DND-41 (cell line): ENCODE data around the gene FDXR.
A peak's percentile ranks its signal among the peaks of the same experiment; 100 is the strongest.

Source experiments
- ATAC-seq: fragments of 200-7000 bp; cut with Tn5 transposase; 3 replicates; pipeline ENCODE4 v1.9.1; 2021; ENCODE audit warnings: low read depth; ENCODE audit not compliant: insufficient read depth
- DNase-seq: peaks from one replicate; pipeline ENCODE4 v3.0.0-alpha.2; 2020
- H2AFZ ChIP-seq: 2 replicates; pipeline ENCODE4 v1.6.0; 2012; ENCODE audit warnings: low read depth, low read length
- H3K27ac ChIP-seq: 2 replicates; pipeline ENCODE4 v1.5.1; 2012; ENCODE audit warnings: low read length, inconsistent platforms
- H3K27me3 ChIP-seq: fragments of 200-600 bp; sonication (generic); 2 replicates; pipeline ENCODE4 v1.6.0; 2012; ENCODE audit warnings: low read length, mild to moderate bottlenecking, inconsistent platforms; ENCODE audit not compliant: insufficient read depth, poor library complexity
- H3K36me3 ChIP-seq: 2 replicates; pipeline ENCODE4 v1.5.1; 2012; ENCODE audit warnings: low read length, inconsistent platforms; ENCODE audit not compliant: insufficient read depth
- H3K4me1 ChIP-seq: 2 replicates; pipeline ENCODE4 v1.5.1; 2012; ENCODE audit warnings: mild to moderate bottlenecking, low read length; ENCODE audit not compliant: insufficient read depth
- H3K4me2 ChIP-seq: 2 replicates; pipeline ENCODE4 v1.6.0; 2012; ENCODE audit warnings: mild to moderate bottlenecking, moderate library complexity, low read length, inconsistent platforms; ENCODE audit not compliant: insufficient read depth
- H3K4me3 ChIP-seq, 2 experiments: fragments of 200-600 bp in 1 of 2; shearing (Covaris generic) in 1 of 2; 2 replicates each; pipeline ENCODE4 v1.5.1; 2012 to 2016; ENCODE audit warnings: inconsistent platforms in 2 of 2, low read length in 2 of 2, mild to moderate bottlenecking in 2 of 2, low read depth in 1 of 2, moderate library complexity in 1 of 2
- H3K79me2 ChIP-seq: 2 replicates; pipeline ENCODE4 v1.6.0; 2012; ENCODE audit warnings: low read length, inconsistent platforms; ENCODE audit not compliant: insufficient read depth
- H3K9ac ChIP-seq: 2 replicates; pipeline ENCODE4 v1.6.0; 2012; ENCODE audit warnings: low read depth, mild to moderate bottlenecking, inconsistent platforms, low read length, moderate library complexity
- H3K9me3 ChIP-seq: 2 replicates; pipeline ENCODE4 v1.5.1; 2012; ENCODE audit warnings: low read length, moderate library complexity, mild to moderate bottlenecking, inconsistent platforms; ENCODE audit not compliant: insufficient read depth, severe bottlenecking
- H4K20me1 ChIP-seq: 2 replicates; pipeline ENCODE4 v1.6.0; 2012; ENCODE audit warnings: low read length; ENCODE audit not compliant: insufficient read depth
- CTCF ChIP-seq: IDR thresholded peaks from 2 replicates; pipeline ENCODE4 v1.5.1; 2012; ENCODE audit warnings: borderline replicate concordance, low read length, moderate library complexity, mild to moderate bottlenecking; ENCODE audit not compliant: poor library complexity, severe bottlenecking; ENCODE audit errors: extremely low read depth
- EZH2 ChIP-seq: IDR thresholded peaks from 3 replicates; pipeline ENCODE4 v1.6.1; 2012; ENCODE audit warnings: borderline replicate concordance, low read depth, mild to moderate bottlenecking, moderate library complexity, low read length, inconsistent platforms; ENCODE audit not compliant: severe bottlenecking

Gene FDXR

DNA sequence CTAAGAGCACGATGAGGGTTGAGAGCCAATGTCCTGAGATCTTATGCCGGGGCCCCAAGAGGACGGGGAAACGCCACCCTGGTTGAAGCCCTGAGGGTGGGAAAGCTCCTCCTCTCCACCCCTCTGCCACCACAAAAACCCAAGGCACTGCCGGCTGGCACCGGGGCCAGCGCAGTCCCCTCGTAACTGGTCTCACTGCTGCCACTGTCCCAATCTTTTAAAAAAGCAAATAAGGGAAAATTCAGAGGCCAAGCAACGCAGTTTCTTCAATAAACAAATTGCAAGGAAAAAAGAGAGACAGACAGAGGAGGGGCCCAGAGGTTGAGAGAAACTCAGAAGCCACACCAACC is 19.8 kb downstream of the FDXR start:
- ATAC-seq (peak; percentile 54), DNase-seq (peak; percentile 38)
- Histone ChIP-seq H3K4me2 (peak overlapping the region; percentile 68), H3K9ac (peak overlapping the region; percentile 43), H3K9me3 (no peaks in the 10 kb centered on the region), H3K27ac (no peak overlapping the region; the same call in 1 of the 2 replicates), H3K4me1 (peaks cover 21% of the 10 kb centered on the region), H3K36me3 (no peaks in the 10 kb centered on the region), H3K27me3 (peaks cover 2% of the 10 kb centered on the region), H3K4me3 (peak overlapping the region in 1 of 2 experiments; percentile 58; a peak in 3 of 4 replicates), H2AFZ (peak overlapping the region; percentile 73), H4K20me1 (peaks cover 12% of the 10 kb centered on the region; the same call in 1 of the 2 replicates), H3K79me2 (no peaks in the 10 kb centered on the region)
- no peak for TF ChIP-seq CTCF
- no peak for TF ChIP-seq EZH2

- no peak overlapping the region; the same call in 1 of the 2 replicates for H3K27ac ChIP-seq
- H3K27me3 ChIP-seq: peaks cover under 1% of the 10 kb centered on the region
- ATAC-seq (peak; percentile 81), DNase-seq (peak; percentile 70)
- H3K9me3 ChIP-seq: no peaks in the 10 kb centered on the region
- no peaks in the 10 kb centered on the region for H3K79me2 ChIP-seq
- H3K36me3 ChIP-seq: no peaks in the 10 kb centered on the region
- H2AFZ ChIP-seq: peak overlapping the region; percentile 73
- peak overlapping the region; percentile 43 for H3K9ac ChIP-seq
- TF ChIP-seq EZH2: no peak
- TF ChIP-seq CTCF: no peak
- H3K4me1 ChIP-seq: peaks cover 21% of the 10 kb centered on the region
- peak overlapping the region in 1 of 2 experiments; percentile 58; a peak in 3 of 4 replicates for H3K4me3 ChIP-seq
- peak overlapping the region; percentile 68 for H3K4me2 ChIP-seq
- peaks cover 12% of the 10 kb centered on the region; the same call in 1 of the 2 replicates for H4K20me1 ChIP-seq
Observed at GRCh38 chr17:74852237-74853047, 20.4 kb downstream of the FDXR start.

DNA sequence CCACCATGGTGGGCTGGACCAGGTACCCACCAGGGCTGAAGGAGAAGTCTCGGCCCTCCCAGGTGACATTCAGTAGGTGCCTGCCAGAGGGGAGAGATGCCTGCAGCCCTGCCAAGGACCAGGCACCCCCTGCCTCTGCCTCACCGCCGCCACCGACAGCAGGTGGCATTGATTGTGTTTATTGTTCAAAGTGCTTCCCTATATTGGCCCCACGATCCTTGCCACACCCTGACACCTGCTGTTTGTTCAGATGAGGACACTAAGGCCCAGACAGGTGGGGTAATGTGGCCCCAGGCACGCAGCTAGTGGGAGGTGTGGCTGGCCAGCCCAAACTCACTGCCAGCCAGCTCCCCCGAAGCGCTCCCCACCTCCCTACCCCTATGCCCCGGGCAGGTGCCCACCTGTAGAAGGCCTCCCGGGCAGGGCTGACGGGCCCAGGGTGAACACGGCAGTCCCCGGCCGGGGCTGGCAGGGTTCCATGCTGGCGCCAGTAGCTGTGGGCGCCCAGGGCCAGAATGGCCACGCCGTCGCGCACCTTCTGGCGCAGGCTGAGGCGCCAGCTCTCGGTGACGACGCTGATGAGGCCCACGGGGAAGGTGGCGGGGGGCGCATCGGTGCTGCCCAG is 21.1 kb downstream of the FDXR start:
- Histone ChIP-seq H4K20me1 (peaks cover 12% of the 10 kb centered on the region; the same call in 1 of the 2 replicates), H3K9ac (no peak overlapping the region), H3K4me1 (peaks cover 21% of the 10 kb centered on the region), H3K27ac (no peak overlapping the region), H3K4me2 (no peak overlapping the region), H3K9me3 (no peaks in the 10 kb centered on the region), H2AFZ (no peak overlapping the region), H3K27me3 (no peaks in the 10 kb centered on the region), H3K4me3 (no peak overlapping the region), H3K36me3 (no peaks in the 10 kb centered on the region), H3K79me2 (no peaks in the 10 kb centered on the region)
- no peak for TF ChIP-seq CTCF
- no peak for TF ChIP-seq EZH2
- ATAC-seq: no peak
- DNase-seq: no peak
